GM21717 (cell line): ENCODE results near the gene GRID2IP.
A peak's percentile ranks its signal among the peaks of the same experiment; 100 is the strongest.
"Not testable (repeated sequence)": the region's sequence is repeated elsewhere in the genome, so short reads cannot be mapped to it uniquely, and the experiment has no call there.

Experiments used
- ATAC-seq: cut with Tn5 transposase; IDR thresholded peaks from one replicate; pipeline ENCODE4 v1.9.1; 2021; ENCODE audit warnings: mild to moderate bottlenecking, moderate library complexity; ENCODE audit not compliant: unreplicated experiment

The GRID2IP gene

DNA sequence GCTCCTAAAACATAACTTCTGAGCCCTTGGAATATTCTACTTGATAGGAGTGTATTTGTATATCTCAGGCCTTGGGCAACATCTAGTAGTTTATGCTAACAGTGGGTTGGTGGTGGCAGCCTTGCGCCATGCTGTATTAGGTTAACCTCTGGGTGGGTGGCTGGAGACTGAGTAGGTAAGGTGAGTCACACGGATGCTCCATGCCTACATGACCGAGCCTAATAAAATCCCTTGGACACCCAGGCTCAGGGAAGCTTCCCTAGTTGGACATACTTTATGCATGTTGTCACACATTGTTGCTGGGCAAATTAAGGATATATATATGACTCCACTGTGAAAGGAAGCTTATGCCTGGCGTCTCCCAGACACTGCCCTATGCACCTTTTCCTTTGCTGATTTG lies 97.5 kb downstream of the GRID2IP start:
- ATAC-seq: no peak

DNA sequence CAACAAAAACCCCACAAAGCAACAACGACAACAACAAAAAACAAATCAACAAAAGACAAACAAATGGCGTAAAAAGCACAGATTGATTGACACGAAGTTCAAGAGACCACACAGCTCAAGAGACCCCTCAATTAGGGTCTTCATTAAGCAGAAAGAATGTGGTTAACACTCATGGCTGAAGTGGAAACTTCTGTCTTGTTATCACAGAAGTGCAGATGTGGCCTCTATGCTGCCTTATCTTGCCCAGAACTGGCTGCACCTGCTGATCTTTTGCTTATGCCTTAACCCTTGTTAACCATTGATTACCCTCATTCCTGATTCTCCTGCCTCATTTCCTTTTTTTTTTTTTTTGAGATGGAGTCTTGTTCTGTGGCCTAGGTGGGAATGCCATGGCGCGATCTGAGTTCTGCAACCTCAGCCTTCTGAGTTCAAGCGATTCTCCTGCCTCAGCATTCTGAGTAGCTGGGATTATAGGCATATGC lies 100.0 kb downstream of the GRID2IP start:
- ATAC-seq: no peak

DNA sequence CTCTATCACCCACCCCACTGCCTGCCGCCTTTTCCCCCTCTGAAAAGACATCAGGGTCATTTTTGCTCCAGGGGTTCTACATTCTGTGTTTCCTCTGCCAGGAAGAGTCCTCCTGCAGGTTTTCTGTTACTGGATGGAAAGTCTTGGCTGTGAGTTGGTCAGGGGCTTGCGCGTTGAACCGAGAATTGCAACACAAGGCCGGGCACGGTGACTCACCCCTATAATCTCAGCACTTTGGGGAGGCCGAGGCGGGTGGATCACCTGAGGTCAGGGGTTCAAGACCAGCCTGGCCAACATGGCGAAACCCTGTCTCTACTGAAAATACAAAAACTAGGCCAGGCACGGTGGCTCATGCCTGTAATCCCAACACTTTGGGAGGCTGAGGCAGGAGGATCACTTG lies 100.7 kb downstream of the GRID2IP start:
- not testable (repeated sequence) for ATAC-seq

DNA sequence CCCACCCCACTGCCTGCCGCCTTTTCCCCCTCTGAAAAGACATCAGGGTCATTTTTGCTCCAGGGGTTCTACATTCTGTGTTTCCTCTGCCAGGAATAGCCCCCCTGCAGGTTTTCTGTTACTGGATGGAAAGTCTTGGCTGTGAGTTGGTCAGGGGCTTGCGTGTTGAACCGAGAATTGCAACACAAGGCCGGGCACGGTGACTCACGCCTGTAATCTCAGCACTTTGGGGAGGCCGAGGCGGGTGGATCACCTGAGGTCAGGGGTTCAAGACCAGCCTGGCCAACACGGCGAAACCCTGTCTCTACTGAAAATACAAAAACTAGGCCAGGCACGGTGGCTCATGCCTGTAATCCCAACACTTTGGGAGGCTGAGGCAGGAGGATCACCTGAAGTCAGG lies 101.4 kb downstream of the GRID2IP start:
- not testable (repeated sequence) for ATAC-seq

DNA sequence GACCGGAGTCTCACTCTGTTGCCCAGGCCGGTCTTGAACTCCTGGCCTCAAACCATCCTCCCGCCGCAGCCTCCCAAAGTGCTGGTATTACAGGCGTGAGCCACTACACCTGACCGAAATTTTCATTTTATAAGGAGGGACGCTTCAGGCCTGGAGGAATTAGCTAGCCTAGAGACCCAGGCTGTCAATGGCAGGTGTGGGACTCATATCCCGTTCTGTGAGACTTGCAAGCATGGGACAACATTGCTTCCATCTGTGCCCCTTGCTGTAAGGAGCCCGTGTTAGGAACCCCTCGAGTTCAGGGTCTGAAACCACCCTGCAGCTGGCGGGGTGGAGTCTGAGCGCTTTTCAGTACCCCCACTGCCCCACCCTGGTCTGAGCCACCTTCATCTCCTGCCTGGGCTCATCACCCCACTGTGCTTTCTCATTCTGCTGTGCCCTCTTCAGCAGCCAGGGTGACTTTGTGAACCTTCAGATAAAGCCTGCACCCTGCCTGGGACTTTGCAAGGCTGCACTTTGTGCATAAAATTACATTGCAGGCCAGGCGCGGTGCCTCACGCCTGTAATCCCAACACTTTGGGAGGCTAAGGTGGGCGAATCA lies 102.2 kb downstream of the GRID2IP start:
- no peak for ATAC-seq

DNA sequence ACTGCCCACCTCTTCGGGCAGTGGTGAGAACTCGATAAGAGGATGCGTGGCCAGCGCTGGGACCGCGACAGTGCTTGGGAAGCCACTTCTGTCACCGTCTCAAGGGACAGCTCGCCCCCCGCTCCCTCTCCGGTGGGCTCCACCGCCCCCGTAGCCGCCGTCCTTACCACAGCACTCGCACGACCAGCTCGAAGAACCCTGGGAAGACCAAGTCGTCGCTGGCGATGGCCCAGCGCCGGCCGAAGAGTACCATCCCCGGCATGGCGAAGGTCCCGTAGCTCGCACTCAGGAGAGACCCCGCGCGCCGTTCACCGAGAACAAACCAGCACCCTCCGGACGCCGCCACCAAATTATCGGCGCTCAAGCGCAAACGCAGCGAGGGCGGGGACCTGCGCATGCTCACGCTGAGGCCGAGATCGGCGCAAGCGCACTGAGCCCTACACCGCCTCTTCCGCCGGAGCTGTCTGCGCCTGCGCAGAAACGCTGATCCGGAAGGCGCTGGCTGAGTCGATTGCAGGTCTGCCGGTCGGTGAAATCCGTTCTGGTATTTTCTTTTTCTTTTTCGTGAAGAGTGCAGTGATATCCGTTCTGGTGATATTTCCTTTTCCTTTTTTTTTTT lies 103.6 kb downstream of the GRID2IP start, which contains the start of gene DAGLB:
DAGLB (minus strand) TSS at position 374 of the 619 bp plus-strand sequence; CDS start at position 262, 112 bp downstream.
- ATAC-seq: peak; percentile 70
